ENCODE data around the gene GPR160. TPM values are rescaled to one million over a fixed set of nuclear protein-coding genes. Genes with fewer than 3 reads are reported as not detected.

The GPR160 gene
- total and polyA plus RNA-seq, 2 experiments from 2014 or later, result 52.2 to 87.9 TPM

GRCh38 chr3:170054204-170054603, 16.4 kb downstream of the GPR160 start:
- H3K9me2 ChIP-seq (replicated peaks; ENCODE audit: insufficient read depth), result no peaks in the 10 kb centered on the region
- peaks cover 75% of the 10 kb centered on the region for H3K79me2 ChIP-seq
- WGBS (ENCODE audit: low lambda C conversion rate, missing lambda C conversion rate), result 90% methylated on average over 1 of the region's 1 CpG
- H2AFZ ChIP-seq, result no peak overlapping the region
- no peak overlapping the region for H3K27ac ChIP-seq
- no peak overlapping the region for H3K4me3 ChIP-seq
- DNase-seq (ENCODE audit: low spot score), result no peak
- H3K27me3 ChIP-seq, result no peaks in the 10 kb centered on the region
- no peaks in the 10 kb centered on the region for H3K4me1 ChIP-seq (ENCODE audit: insufficient read depth)
- TF ChIP-seq, protein P1, sequence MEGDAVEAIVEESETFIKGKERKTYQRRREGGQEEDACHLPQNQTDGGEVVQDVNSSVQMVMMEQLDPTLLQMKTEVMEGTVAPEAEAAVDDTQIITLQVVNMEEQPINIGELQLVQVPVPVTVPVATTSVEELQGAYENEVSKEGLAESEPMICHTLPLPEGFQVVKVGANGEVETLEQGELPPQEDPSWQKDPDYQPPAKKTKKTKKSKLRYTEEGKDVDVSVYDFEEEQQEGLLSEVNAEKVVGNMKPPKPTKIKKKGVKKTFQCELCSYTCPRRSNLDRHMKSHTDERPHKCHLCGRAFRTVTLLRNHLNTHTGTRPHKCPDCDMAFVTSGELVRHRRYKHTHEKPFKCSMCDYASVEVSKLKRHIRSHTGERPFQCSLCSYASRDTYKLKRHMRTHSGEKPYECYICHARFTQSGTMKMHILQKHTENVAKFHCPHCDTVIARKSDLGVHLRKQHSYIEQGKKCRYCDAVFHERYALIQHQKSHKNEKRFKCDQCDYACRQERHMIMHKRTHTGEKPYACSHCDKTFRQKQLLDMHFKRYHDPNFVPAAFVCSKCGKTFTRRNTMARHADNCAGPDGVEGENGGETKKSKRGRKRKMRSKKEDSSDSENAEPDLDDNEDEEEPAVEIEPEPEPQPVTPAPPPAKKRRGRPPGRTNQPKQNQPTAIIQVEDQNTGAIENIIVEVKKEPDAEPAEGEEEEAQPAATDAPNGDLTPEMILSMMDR (IDR thresholded peaks at IDR 0.05; ENCODE audit: poor library complexity), result peak; percentile 36
- no peak for TF ChIP-seq EZH2phosphoT487 (IDR thresholded peaks at IDR 0.05; ENCODE audit: low read depth, severe bottlenecking, unreplicated experiment)
- no peak overlapping the region for H3K4me2 ChIP-seq
- no peaks in the 10 kb centered on the region for H3K36me3 ChIP-seq (replicated peaks; ENCODE audit: insufficient read depth, low read depth)
- no peaks in the 10 kb centered on the region for H3K9me3 ChIP-seq (ENCODE audit: low read depth)
- H4K20me1 ChIP-seq (ENCODE audit: insufficient read depth, poor library complexity, severe bottlenecking), result no peaks in the 10 kb centered on the region

- Histone ChIP-seq H3K9me2 (replicated peaks; ENCODE audit: insufficient read depth) (no peaks in the 10 kb centered on the region), H3K4me1 (ENCODE audit: insufficient read depth) (no peaks in the 10 kb centered on the region), H3K4me3 (no peak overlapping the region), H3K36me3 (replicated peaks; ENCODE audit: insufficient read depth, low read depth) (no peaks in the 10 kb centered on the region), H4K20me1 (ENCODE audit: insufficient read depth, poor library complexity, severe bottlenecking) (no peaks in the 10 kb centered on the region), H3K79me2 (peaks cover 71% of the 10 kb centered on the region), H3K4me2 (no peak overlapping the region), H2AFZ (no peak overlapping the region), H3K27ac (no peak overlapping the region), H3K9me3 (ENCODE audit: low read depth) (no peaks in the 10 kb centered on the region), H3K27me3 (no peaks in the 10 kb centered on the region)
- DNase-seq (ENCODE audit: low spot score), result no peak
- TF ChIP-seq EZH2 (IDR thresholded peaks at IDR 0.05; ENCODE audit: borderline replicate concordance) (no peak), EZH2phosphoT487 (IDR thresholded peaks at IDR 0.05; ENCODE audit: low read depth, severe bottlenecking, unreplicated experiment) (no peak)
- TF ChIP-seq, protein P1 (IDR thresholded peaks at IDR 0.05; ENCODE audit: poor library complexity), result no peak
- 81% methylated on average over 5 of the region's 5 CpGs for WGBS (ENCODE audit: low lambda C conversion rate, missing lambda C conversion rate)
Observed at GRCh38 chr3:170055209-170055608, 17.4 kb downstream of the GPR160 start.

DNA sequence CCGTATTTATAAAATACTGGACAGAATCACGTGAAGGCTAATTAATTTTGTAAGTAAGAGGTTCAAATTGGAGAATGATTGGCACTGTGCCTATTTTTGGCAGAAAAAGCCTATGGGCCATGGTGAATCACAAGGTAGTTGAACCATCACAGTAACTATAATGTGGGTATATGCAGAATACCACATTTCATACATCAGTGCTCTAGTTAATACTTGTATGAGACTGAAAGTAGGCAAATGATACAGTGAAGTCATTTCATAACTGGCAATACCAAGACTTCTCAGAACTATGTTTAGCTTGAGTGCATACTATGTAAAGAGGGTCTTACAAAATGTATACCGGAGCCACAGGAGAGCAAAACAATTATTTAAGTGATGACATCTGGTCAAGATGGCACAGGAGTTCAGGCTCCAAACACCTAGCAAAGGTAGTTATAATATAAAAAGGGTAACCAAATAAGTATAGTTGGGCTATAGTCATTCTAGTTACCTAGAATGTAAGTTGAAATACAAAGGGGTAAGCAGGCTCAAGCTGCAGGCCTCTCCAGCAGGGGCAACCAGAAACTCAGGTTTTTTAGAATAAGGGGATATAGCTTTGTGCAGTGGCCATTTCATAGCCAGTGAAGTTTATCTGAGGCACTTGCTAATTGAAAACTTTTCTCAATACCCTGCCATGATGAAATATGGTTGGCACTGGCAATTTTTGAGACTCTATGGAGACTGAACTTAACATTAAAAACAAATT, 19.1 kb downstream of the GPR160 start:
- H3K4me2 ChIP-seq, result no peak overlapping the region
- H3K4me1 ChIP-seq (ENCODE audit: insufficient read depth), result no peaks in the 10 kb centered on the region
- no peaks in the 10 kb centered on the region for H3K9me3 ChIP-seq (ENCODE audit: low read depth)
- no peak overlapping the region for H3K27ac ChIP-seq
- no peak overlapping the region for H2AFZ ChIP-seq
- no peaks in the 10 kb centered on the region for H3K27me3 ChIP-seq
- 94% methylated on average over 3 of the region's 3 CpGs for WGBS (ENCODE audit: low lambda C conversion rate, missing lambda C conversion rate)
- no peaks in the 10 kb centered on the region for H4K20me1 ChIP-seq (ENCODE audit: insufficient read depth, poor library complexity, severe bottlenecking)
- peaks cover 54% of the 10 kb centered on the region for H3K79me2 ChIP-seq
- TF ChIP-seq EZH2phosphoT487 (IDR thresholded peaks at IDR 0.05; ENCODE audit: low read depth, severe bottlenecking, unreplicated experiment), result no peak
- no peak for TF ChIP-seq EZH2 (IDR thresholded peaks at IDR 0.05; ENCODE audit: borderline replicate concordance)
- TF ChIP-seq, protein P1 (IDR thresholded peaks at IDR 0.05; ENCODE audit: poor library complexity), result no peak
- no peak for DNase-seq (ENCODE audit: low spot score)
- no peaks in the 10 kb centered on the region for H3K36me3 ChIP-seq (replicated peaks; ENCODE audit: insufficient read depth, low read depth)
- H3K9me2 ChIP-seq (replicated peaks; ENCODE audit: insufficient read depth), result no peaks in the 10 kb centered on the region
- H3K4me3 ChIP-seq, result no peak overlapping the region
